ENCODE data around the gene GATB. TPM values are rescaled to one million over a fixed set of nuclear protein-coding genes. Genes with fewer than 3 reads are reported as not detected.

GATB gene
- total and polyA plus RNA-seq, 12 donors = 17.2 to 59.8 (median 36.6) TPM

DNA sequence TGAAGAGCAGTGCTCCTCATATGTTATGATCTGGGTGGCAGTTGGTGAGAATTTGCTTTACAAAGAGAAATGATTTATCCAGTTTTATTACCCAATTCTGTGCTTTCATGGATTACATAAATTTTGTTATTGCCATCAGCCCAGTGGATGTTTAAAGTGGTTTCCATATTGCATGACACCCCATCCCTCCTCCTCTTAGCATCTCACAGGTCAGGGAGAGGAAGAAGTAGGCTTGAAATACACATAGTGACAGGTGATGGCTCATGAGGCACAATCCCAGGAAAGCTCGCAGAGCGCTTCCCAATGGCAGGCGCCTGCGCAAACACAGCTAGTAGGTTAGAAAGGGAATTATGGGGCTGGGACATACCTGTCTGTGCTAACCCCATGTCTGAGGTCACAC, 47.7 kb upstream of the GATB start:
- Histone ChIP-seq H3K27me3 (no peaks in the 10 kb centered on the region), H3K4me1 (replicated peaks in 1 of 2) (peaks cover 0 to 9% of the 10 kb centered on the region in 2 donors), H3K9me3 (replicated peaks in 1 of 3) (no peaks in the 10 kb centered on the region), H3K36me3 (replicated peaks in 1 of 2) (no peaks in the 10 kb centered on the region), H3K27ac (no peak overlapping the region), H3K4me3 (no peak overlapping the region)
- intact Hi-C loops (cut with DNase I) = no loop called here
- DNase-seq = no peak
- TF ChIP-seq POLR2A (IDR thresholded peaks at IDR 0.05) = no peak
- TF ChIP-seq, protein P1, sequence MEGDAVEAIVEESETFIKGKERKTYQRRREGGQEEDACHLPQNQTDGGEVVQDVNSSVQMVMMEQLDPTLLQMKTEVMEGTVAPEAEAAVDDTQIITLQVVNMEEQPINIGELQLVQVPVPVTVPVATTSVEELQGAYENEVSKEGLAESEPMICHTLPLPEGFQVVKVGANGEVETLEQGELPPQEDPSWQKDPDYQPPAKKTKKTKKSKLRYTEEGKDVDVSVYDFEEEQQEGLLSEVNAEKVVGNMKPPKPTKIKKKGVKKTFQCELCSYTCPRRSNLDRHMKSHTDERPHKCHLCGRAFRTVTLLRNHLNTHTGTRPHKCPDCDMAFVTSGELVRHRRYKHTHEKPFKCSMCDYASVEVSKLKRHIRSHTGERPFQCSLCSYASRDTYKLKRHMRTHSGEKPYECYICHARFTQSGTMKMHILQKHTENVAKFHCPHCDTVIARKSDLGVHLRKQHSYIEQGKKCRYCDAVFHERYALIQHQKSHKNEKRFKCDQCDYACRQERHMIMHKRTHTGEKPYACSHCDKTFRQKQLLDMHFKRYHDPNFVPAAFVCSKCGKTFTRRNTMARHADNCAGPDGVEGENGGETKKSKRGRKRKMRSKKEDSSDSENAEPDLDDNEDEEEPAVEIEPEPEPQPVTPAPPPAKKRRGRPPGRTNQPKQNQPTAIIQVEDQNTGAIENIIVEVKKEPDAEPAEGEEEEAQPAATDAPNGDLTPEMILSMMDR (IDR thresholded peaks at IDR 0.05) = no peak
- WGBS, 4 donors = 94 to 100% (median 96%) methylated on average over 2 to 4 of the region's 4 CpGs

DNA sequence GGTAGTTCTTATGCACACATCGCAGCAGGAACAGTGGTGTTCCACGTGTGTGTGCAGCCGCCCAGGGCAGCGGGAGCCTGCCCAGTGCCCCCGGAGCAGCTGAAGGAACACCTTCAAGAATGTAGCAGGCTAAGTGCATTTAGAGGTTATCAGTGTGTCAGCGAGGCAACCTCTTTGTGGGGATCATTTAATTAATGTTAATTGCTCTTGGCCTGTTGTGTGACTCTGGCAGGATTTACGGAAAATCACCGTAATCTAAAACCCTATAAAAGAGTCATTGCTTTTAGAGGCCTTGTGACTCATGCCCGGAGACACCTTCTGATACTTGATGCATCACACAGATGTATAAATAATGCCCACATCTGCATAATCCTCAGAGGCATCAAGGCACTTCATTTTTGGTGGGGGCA, 47.3 kb upstream of the GATB start:
- WGBS, 4 donors = 77 to 84% (median 81%) methylated on average over 5 to 9 of the region's 9 CpGs
- no peak for TF ChIP-seq POLR2A (IDR thresholded peaks at IDR 0.05)
- intact Hi-C loops (cut with DNase I) = no loop called here
- no peak overlapping the region for H3K27ac ChIP-seq
- H3K4me3 ChIP-seq = no peak overlapping the region
- no peaks in the 10 kb centered on the region for H3K36me3 ChIP-seq (replicated peaks in 1 of 2)
- H3K9me3 ChIP-seq (replicated peaks in 1 of 3) = no peaks in the 10 kb centered on the region
- H3K27me3 ChIP-seq = no peaks in the 10 kb centered on the region
- peak in 1 of 7 donors; percentile 22 for DNase-seq
- peaks cover 0 to 9% of the 10 kb centered on the region in 2 donors for H3K4me1 ChIP-seq (replicated peaks in 1 of 2)

DNA sequence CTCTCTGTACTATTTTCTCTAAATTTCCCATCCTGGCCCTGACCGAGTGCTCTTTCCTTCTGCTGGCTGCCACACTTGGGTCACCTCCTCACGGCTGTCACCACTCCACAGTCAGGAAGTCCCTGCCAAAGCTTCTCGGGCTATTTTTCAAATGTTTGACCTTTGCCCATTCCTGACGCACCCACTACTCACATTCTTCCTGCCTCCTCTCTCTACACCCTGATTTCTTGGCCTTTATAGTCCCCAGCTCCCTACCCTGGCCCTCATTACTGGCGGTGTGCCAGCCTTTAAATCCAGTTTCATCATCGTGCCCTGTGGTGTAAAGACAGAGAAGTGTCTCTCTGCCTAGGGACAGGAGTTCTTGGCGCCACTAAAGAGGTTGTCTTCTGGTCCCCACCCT, 46.4 kb upstream of the GATB start:
- peaks cover 0 to 9% of the 10 kb centered on the region in 2 donors for H3K4me1 ChIP-seq (replicated peaks in 1 of 2)
- intact Hi-C loops (cut with DNase I) = no loop called here
- 70 to 86% (median 74%) methylated on average over 7 of the region's 7 CpGs for WGBS, 4 donors
- H3K36me3 ChIP-seq (replicated peaks in 1 of 2) = no peaks in the 10 kb centered on the region
- H3K9me3 ChIP-seq (replicated peaks in 1 of 3) = no peaks in the 10 kb centered on the region
- H3K27me3 ChIP-seq = no peaks in the 10 kb centered on the region
- no peak for DNase-seq
- peak overlapping the region in 1 of 5 donors; percentile 30 for H3K27ac ChIP-seq
- H3K4me3 ChIP-seq = no peak overlapping the region
- no peak for TF ChIP-seq POLR2A (IDR thresholded peaks at IDR 0.05)
- TF ChIP-seq, protein P1 (IDR thresholded peaks at IDR 0.05) = no peak

DNA sequence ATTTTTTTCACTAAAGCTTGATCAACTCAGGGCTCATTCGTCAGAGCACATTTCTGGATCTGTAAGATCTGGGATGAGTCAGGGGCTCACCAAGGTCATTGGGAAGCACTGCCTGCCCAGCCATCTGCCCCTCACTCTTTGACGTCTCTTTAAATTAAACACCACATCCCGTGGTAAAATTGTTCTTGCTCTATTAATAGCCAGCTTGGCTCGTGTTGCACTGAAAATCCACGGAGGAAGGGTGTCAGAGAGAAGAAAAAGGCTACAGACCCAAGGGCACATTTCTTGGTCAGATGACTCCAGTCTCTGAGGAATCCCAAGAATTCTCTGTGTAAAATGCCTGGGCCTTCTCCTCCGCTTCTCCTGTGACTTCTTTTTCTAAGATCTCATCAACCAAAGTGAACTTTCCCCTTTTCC, 45.7 kb upstream of the GATB start:
- H3K27ac ChIP-seq = peak overlapping the region in 2 of 5 donors; percentile 3 to 30
- H3K4me1 ChIP-seq (replicated peaks in 1 of 2) = peaks cover 0 to 9% of the 10 kb centered on the region in 2 donors
- no peak overlapping the region for H3K4me3 ChIP-seq
- no peaks in the 10 kb centered on the region for H3K36me3 ChIP-seq (replicated peaks in 1 of 2)
- intact Hi-C loops (cut with DNase I) = no loop called here
- H3K9me3 ChIP-seq (replicated peaks in 1 of 3) = no peaks in the 10 kb centered on the region
- no peak for TF ChIP-seq POLR2A (IDR thresholded peaks at IDR 0.05)
- TF ChIP-seq, protein P1 (IDR thresholded peaks at IDR 0.05) = no peak
- DNase-seq = peak; percentile 44 to 75 (median 59)
- 25 to 36% (median 30%) methylated on average over 6 of the region's 6 CpGs for WGBS, 4 donors
- H3K27me3 ChIP-seq = no peaks in the 10 kb centered on the region

DNA sequence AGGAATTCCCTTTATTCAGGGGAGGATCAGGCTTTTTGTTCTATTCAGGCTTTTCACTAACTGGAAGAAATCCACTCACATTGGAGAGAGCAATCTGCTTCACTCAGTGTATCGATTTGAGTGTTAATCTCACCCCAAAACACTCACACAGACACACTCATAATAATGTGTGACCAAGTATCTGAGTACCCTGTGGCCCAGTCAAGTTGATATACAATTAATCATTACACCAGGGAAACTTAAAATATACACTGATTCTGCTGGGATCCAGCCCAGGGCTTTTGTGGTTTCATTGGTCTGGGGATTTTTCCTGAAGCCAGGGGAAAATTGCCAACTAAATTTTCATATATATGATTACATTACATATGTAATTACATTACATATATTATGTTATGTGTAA, 44.0 kb upstream of the GATB start:
- intact Hi-C loops (cut with DNase I) = no loop called here
- H3K36me3 ChIP-seq (replicated peaks in 1 of 2) = no peaks in the 10 kb centered on the region
- TF ChIP-seq POLR2A (IDR thresholded peaks at IDR 0.05) = no peak
- TF ChIP-seq, protein P1 (IDR thresholded peaks at IDR 0.05) = no peak
- no peak overlapping the region for H3K4me3 ChIP-seq
- H3K27ac ChIP-seq = no peak overlapping the region
- peaks cover 0 to 9% of the 10 kb centered on the region in 2 donors for H3K4me1 ChIP-seq (replicated peaks in 1 of 2)
- no peaks in the 10 kb centered on the region for H3K27me3 ChIP-seq
- no peak for DNase-seq
- no peaks in the 10 kb centered on the region for H3K9me3 ChIP-seq (replicated peaks in 1 of 3)
- WGBS, 4 donors = 73 to 90% (median 79%) methylated on average over 1 of the region's 1 CpG

Data from adrenal gland (tissue), 12 donors.